K562 (cell line): Measurements from ENCODE around the gene HGS. TPM values are rescaled to one million over a fixed set of nuclear protein-coding genes. Genes with fewer than 3 reads are reported as not detected.
A peak's percentile ranks its signal among the peaks of the same experiment; 100 is the strongest.

Source experiments
- BRCA1 ChIP-seq, 2 experiments: fragments of 450-650 bp in 1 of 2; sonication (generic) in 1 of 2; formaldehyde crosslinking in 1 of 2; IDR thresholded peaks; 2 replicates each; pipeline versions ENCODE4 v1.5.0 to v1.6.1; 2017 to 2020; ENCODE audit warnings: mild to moderate bottlenecking in 1 of 2, missing genetic modification reagents in 1 of 2
- E2F3 ChIP-seq: fragments of 250-450 bp; sonication (Bioruptor Pico); IDR thresholded peaks from 2 replicates; pipeline ENCODE4 v1.4.0; 2020; ENCODE audit warnings: mild to moderate bottlenecking
- EHMT2 ChIP-seq: fragments of 450-650 bp; IDR thresholded peaks from 2 replicates; pipeline ENCODE4 v1.6.1; 2018; ENCODE audit warnings: antibody characterized with exemption
- FOXA1 ChIP-seq: fragments of 450-650 bp; IDR thresholded peaks from 2 replicates; pipeline ENCODE4 v1.6.1; 2016; ENCODE audit warnings: mild to moderate bottlenecking, borderline replicate concordance
- IRF2 ChIP-seq: sonication (generic); formaldehyde crosslinking; IDR thresholded peaks from 2 replicates; pipeline ENCODE4 v1.8.1; 2022; ENCODE audit warnings: mild to moderate bottlenecking, missing genetic modification reagents
- KAT2B ChIP-seq: IDR thresholded peaks from one replicate; pipeline ENCODE4 v1.6.1; 2012; ENCODE audit warnings: low read depth, mild to moderate bottlenecking, control low read depth, inconsistent platforms, low read length, moderate library complexity
- OTX1 ChIP-seq: fragments of 450-650 bp; formaldehyde crosslinking; IDR thresholded peaks from 2 replicates; pipeline ENCODE4 v1.4.0; 2022; ENCODE audit warnings: mild to moderate bottlenecking
- PCBP2 ChIP-seq: fragments of 200-400 bp; formaldehyde crosslinking; IDR thresholded peaks from 2 replicates; pipeline ENCODE4 v1.6.1; 2018; ENCODE audit warnings: low read length, low read depth, mild to moderate bottlenecking, moderate library complexity; ENCODE audit not compliant: poor library complexity, severe bottlenecking
- PHF21A ChIP-seq: fragments of 450-650 bp; IDR thresholded peaks from 2 replicates; pipeline ENCODE4 v1.6.1; 2017; ENCODE audit warnings: low read depth, borderline replicate concordance
- STAT5B ChIP-seq: fragments of 250-450 bp; sonication (Bioruptor Pico); IDR thresholded peaks from 2 replicates; pipeline ENCODE4 v1.8.0; 2021; ENCODE audit warnings: mild to moderate bottlenecking, inconsistent platforms
- U2AF1 ChIP-seq: fragments of 200-400 bp; formaldehyde crosslinking; optimal IDR thresholded peaks from 2 replicates; pipeline ENCODE3; 2017; ENCODE audit warnings: mild to moderate bottlenecking, low read depth, low read length, moderate library complexity
- ZBTB17 ChIP-seq: fragments of 450-650 bp; formaldehyde crosslinking; IDR thresholded peaks from 2 replicates; pipeline ENCODE4 v1.4.0; 2020; ENCODE audit warnings: mild to moderate bottlenecking
- ZC3H11A ChIP-seq: IDR thresholded peaks from 2 replicates; pipeline ENCODE4 v1.6.1; 2012; ENCODE audit warnings: low read depth, low read length, improper control_type of control experiment
- ZNF165 ChIP-seq: fragments of 250-450 bp; sonication (Bioruptor Pico); IDR thresholded peaks from 2 replicates; pipeline ENCODE4 v1.4.0; 2020; ENCODE audit warnings: borderline replicate concordance
- ZNF175 ChIP-seq: fragments of 200-800 bp; sonication (Bioruptor generic); IDR thresholded peaks from 2 replicates; pipeline ENCODE4 v1.6.1; 2016; ENCODE audit warnings: low read depth, mild to moderate bottlenecking, missing genetic modification characterization, missing compliant biosample characterization
- ZNF274 ChIP-seq: IDR thresholded peaks from 2 replicates; pipeline ENCODE4 v1.6.1; 2011; ENCODE audit warnings: low read depth, mild to moderate bottlenecking, low read length, moderate library complexity, borderline replicate concordance
- ZNF431 ChIP-seq: sonication (generic); formaldehyde crosslinking; IDR thresholded peaks from 2 replicates; pipeline ENCODE4 v1.8.0; 2022; ENCODE audit warnings: mild to moderate bottlenecking, missing genetic modification reagents
- ZNF75A ChIP-seq: fragments of 450-650 bp; formaldehyde crosslinking; IDR thresholded peaks from 2 replicates; pipeline ENCODE4 v1.4.0; 2020; ENCODE audit warnings: mild to moderate bottlenecking
- ZNF766 ChIP-seq: fragments of 200-800 bp; sonication (Bioruptor generic); conservative IDR thresholded peaks from 2 replicates; pipeline ENCODE4 v1.6.1; 2016; ENCODE audit warnings: missing genetic modification characterization, missing compliant biosample characterization
- ZSCAN29 ChIP-seq: fragments of 450-650 bp; IDR thresholded peaks from 2 replicates; pipeline ENCODE4 v1.6.1; 2017
- polyA plus RNA-seq, 8 experiments: library from polyadenylated mRNA; depleted of rRNA in 4 of 8; stranded (reverse) in 5 of 8; unstranded in 3 of 8; fragments of >200 nt; fragmentation: Nextera tagmentation in 2 of 8; fragmentation: Illumina TruSeq in 1 of 8; extraction: Ambion mirVana in 2 of 8; extraction: Trizol in 1 of 8; gene quantifications; 2 replicates each; pipeline versions ENCODE4 v1.2.1 to v1.2.3, GENCODE V29; 2011 to 2014; ENCODE audit warnings: inconsistent platforms in 1 of 8, missing spikeins in 1 of 8
- total RNA-seq, 7 experiments: library from RNA; depleted of rRNA in 6 of 7; stranded (reverse); fragments of >200 nt in 6 of 7; fragmentation: Illumina TruSeq in 2 of 7; extraction: Trizol in 2 of 7; gene quantifications; 2 replicates each; pipeline versions ENCODE4 v1.2.1 to v1.2.3, GENCODE V29; 2011 to 2021; ENCODE audit warnings: low replicate concordance in 1 of 7
- TF ChIP-seq, protein P1 (sequence below): fragments of 250-450 bp; sonication (Bioruptor Pico); IDR thresholded peaks from 2 replicates; pipeline ENCODE4 v1.4.0; 2020; ENCODE audit warnings: mild to moderate bottlenecking, moderate library complexity, borderline replicate concordance
- TF ChIP-seq, protein P2 (sequence below): fragments of 250-450 bp; sonication (Bioruptor Pico); IDR thresholded peaks from 2 replicates; pipeline ENCODE4 v1.5.0; 2021; ENCODE audit warnings: mild to moderate bottlenecking, moderate library complexity
- TF ChIP-seq, protein P3 (sequence below): IDR thresholded peaks from 2 replicates; pipeline ENCODE4 v1.6.1; 2011; ENCODE audit not compliant: insufficient read length; ENCODE audit errors: extremely low read depth

Gene HGS
- total and polyA plus RNA-seq, 9 of the 15 experiments (the other 6 are each of a cell fraction or from before 2014, with no cell fraction given): 3.9 to 176 (median 77.1) TPM

DNA sequence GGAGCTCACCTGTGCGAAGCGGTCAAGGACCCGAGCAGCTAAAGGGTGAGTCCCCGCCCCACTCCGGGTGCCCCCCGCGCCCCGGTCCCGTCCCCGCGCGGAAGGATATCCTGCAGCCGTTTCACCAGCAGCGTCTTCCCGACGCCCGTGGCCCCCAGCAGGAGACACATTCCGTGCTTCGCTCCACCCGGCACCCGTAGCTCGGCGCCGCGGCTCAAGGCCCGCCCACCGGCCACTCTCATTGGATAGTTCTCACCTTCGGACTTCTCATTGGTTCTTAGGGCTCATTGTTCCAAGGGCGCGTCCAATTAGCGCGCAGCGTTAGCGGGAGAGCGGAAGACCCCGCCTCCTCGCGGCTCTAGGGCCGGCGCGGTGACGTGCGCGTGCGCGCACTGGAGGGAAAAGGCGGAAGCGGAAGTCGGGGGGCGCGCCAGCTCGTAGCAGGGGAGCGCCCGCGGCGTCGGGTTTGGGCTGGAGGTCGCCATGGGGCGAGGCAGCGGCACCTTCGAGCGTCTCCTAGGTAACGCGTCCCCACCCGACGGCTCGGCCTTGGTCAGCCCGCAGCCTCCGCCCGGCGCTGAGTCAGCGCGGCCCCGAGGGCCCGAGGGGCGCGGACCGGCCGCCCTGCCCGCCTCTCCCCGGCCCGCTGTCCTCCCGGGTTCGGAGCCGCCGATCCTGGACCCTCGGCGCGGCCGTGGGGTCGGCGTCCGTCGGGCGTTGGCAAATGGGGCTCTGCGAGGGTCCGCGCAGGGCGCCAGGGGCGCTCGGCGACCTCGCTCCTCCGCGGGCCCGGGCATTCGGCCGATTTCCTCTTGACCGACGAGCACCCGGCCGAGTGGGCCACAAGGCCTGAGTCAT, at the start of gene HGS, which contains the start of gene ARL16 (continued):
- TF ChIP-seq, protein P1, sequence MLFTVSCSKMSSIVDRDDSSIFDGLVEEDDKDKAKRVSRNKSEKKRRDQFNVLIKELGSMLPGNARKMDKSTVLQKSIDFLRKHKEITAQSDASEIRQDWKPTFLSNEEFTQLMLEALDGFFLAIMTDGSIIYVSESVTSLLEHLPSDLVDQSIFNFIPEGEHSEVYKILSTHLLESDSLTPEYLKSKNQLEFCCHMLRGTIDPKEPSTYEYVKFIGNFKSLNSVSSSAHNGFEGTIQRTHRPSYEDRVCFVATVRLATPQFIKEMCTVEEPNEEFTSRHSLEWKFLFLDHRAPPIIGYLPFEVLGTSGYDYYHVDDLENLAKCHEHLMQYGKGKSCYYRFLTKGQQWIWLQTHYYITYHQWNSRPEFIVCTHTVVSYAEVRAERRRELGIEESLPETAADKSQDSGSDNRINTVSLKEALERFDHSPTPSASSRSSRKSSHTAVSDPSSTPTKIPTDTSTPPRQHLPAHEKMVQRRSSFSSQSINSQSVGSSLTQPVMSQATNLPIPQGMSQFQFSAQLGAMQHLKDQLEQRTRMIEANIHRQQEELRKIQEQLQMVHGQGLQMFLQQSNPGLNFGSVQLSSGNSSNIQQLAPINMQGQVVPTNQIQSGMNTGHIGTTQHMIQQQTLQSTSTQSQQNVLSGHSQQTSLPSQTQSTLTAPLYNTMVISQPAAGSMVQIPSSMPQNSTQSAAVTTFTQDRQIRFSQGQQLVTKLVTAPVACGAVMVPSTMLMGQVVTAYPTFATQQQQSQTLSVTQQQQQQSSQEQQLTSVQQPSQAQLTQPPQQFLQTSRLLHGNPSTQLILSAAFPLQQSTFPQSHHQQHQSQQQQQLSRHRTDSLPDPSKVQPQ (CRISPR knock-in tag): no peak
- no peak for TF ChIP-seq ZNF274
- TF ChIP-seq FOXA1: no peak
- TF ChIP-seq ZNF165: peak; percentile 37; the same call in 1 of the 2 replicates
- TF ChIP-seq ZC3H11A: no peak
- TF ChIP-seq KAT2B: no peak
- TF ChIP-seq PCBP2: no peak
- no peak for TF ChIP-seq ZNF766
- no peak for TF ChIP-seq E2F3
- no peak for TF ChIP-seq ZNF175
- TF ChIP-seq EHMT2: no peak
- no peak for TF ChIP-seq BRCA1 (IDR thresholded peaks at IDR 0.05)
- TF ChIP-seq BRCA1 (CRISPR knock-in tag; IDR thresholded peaks at IDR 0.05): no peak
- no peak for TF ChIP-seq ZBTB17
- no peak for TF ChIP-seq STAT5B (CRISPR knock-in tag)
- TF ChIP-seq ZNF431 (CRISPR knock-in tag): peak; percentile 26; the same call in 1 of the 2 replicates
- TF ChIP-seq OTX1 (CRISPR knock-in tag): no peak
- no peak for TF ChIP-seq ZSCAN29
- no peak for TF ChIP-seq PHF21A
- no peak; the same call in 1 of the 2 replicates for TF ChIP-seq IRF2
- TF ChIP-seq, protein P2, sequence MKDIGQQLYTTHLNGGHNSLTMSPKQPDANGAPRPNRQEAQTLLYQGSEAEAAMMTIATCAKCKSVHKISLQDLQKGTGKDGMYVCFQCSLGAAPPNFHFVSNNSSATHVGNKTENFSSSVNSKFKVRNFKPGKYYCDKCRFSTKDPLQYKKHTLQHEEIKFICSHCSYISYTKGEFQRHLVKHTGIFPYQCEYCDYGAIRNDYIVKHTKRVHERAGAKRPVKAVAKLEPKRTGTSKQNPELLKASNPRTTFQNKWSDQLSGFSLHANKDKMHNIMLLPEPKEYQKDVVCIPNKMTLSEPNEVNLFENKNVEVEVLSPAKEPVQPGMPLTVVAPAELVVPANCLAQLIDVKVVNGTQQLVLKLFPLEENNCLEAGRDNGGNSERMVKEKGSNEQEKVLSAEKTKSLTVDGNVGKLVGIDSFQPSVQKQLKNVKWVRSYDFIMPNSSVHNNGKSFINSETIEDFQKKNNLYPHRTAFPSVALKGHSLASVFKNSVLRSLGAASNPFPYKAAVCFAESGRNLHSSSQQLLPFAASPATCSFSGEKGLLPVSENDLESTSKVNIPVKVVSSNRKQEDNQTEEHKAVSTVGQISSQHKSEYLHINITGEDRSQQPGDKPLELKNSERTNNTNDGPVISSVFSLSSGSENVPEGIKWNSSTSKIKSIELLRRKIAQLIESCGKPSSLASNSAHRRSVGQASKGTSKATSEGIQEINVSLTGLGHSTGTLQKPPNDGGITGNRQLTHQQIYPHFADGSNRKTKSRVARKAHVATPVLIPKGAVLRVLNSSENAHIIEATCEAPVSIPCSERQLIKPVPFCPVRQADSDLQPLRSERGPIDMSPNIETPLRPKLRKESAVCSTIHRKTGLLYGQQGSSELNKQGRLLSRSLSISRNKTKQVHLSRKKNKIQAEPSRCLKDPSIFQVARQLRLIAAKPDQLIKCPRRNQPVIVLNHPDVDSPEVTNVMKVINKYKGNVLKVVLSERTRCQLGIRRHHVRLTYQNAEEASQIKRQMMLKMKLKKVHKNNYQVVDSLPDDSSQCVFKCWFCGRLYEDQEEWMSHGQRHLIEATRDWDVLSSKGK (CRISPR knock-in tag): no peak
- no peak for TF ChIP-seq ZNF75A (CRISPR knock-in tag)
- TF ChIP-seq, protein P3, sequence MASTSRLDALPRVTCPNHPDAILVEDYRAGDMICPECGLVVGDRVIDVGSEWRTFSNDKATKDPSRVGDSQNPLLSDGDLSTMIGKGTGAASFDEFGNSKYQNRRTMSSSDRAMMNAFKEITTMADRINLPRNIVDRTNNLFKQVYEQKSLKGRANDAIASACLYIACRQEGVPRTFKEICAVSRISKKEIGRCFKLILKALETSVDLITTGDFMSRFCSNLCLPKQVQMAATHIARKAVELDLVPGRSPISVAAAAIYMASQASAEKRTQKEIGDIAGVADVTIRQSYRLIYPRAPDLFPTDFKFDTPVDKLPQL: no peak
- peak; percentile 59 for TF ChIP-seq U2AF1
